ENCODE data around the gene ZNF883.

ZNF883 gene

GRCh38 chr9:112917987-112918362 lies 94.0 kb downstream of the ZNF883 start:
- no peak for DNase-seq (ENCODE audit: low read depth)

GRCh38 chr9:112917047-112917986 lies 94.7 kb downstream of the ZNF883 start:
- DNase-seq (ENCODE audit: low read depth), result no peak

- no peak for DNase-seq (ENCODE audit: low read depth)
Observed at GRCh38 chr9:112914524-112914923, 97.5 kb downstream of the ZNF883 start.

- DNase-seq (ENCODE audit: low read depth), result no peak
Observed at GRCh38 chr9:112913326-112913725, 98.7 kb downstream of the ZNF883 start.

GRCh38 chr9:112912636-112913035 lies 99.4 kb downstream of the ZNF883 start:
- DNase-seq (ENCODE audit: low read depth), result no peak

GRCh38 chr9:112911736-112912135 lies 100.3 kb downstream of the ZNF883 start:
- no peak for DNase-seq (ENCODE audit: low read depth)

Data from T follicular helper cell (primary cell).